IPS-NIHi7 (cell line): Measurements from ENCODE around the gene ASB7.

Experiments used
- DNase-seq: peaks from one replicate; pipeline ENCODE4 v3.0.0; 2012; ENCODE audit warnings: mixed read lengths; ENCODE audit errors: extremely low spot score

Gene ASB7

GRCh38 chr15:100686021-100686724 lies 83.8 kb downstream of the ASB7 start:
- no peak for DNase-seq

- DNase-seq: no peak
Observed at GRCh38 chr15:100686725-100687473, 84.5 kb downstream of the ASB7 start.

GRCh38 chr15:100687582-100688141 lies 85.3 kb downstream of the ASB7 start:
- DNase-seq: no peak

GRCh38 chr15:100688549-100689120 lies 86.2 kb downstream of the ASB7 start:
- no peak for DNase-seq

- DNase-seq: no peak
Observed at GRCh38 chr15:100689131-100689899, 86.9 kb downstream of the ASB7 start.

GRCh38 chr15:100690032-100690794 lies 87.8 kb downstream of the ASB7 start:
- DNase-seq: no peak

- DNase-seq: no peak
Observed at GRCh38 chr15:100690795-100691158, 88.4 kb downstream of the ASB7 start.

- DNase-seq: no peak
Observed at GRCh38 chr15:100691321-100691720, 88.9 kb downstream of the ASB7 start.

- no peak for DNase-seq
Observed at GRCh38 chr15:100692246-100692645, 89.9 kb downstream of the ASB7 start.

GRCh38 chr15:100692671-100693070 lies 90.3 kb downstream of the ASB7 start:
- no peak for DNase-seq

GRCh38 chr15:100693451-100693850 lies 91.1 kb downstream of the ASB7 start:
- no peak for DNase-seq

- DNase-seq: no peak
Observed at GRCh38 chr15:100694381-100695021, 92.1 kb downstream of the ASB7 start.

GRCh38 chr15:100695048-100695447 lies 92.7 kb downstream of the ASB7 start:
- DNase-seq: no peak

GRCh38 chr15:100696452-100696851 lies 94.1 kb downstream of the ASB7 start:
- no peak for DNase-seq
